HFFc6 (cell line): ENCODE data around the gene RGP1. TPM values are rescaled to one million over a fixed set of nuclear protein-coding genes. Genes with fewer than 3 reads are reported as not detected.

Experiments used
- DNase-seq: peaks from one replicate; pipeline ENCODE4 v3.0.0-alpha.2; 2018
- H3K27ac Mint-ChIP-seq: 2 replicates; pipeline ENCODE4 v1.8.0; 2020; ENCODE audit warnings: mild to moderate bottlenecking, mixed read lengths
- H3K27me3 Mint-ChIP-seq: 2 replicates; pipeline ENCODE4 v1.8.0; 2021; ENCODE audit warnings: mild to moderate bottlenecking, moderate library complexity, mixed read lengths; ENCODE audit not compliant: insufficient read depth
- H3K36me3 Mint-ChIP-seq: 2 replicates; pipeline ENCODE4 v1.8.0; 2021; ENCODE audit warnings: low read depth, mixed read lengths
- H3K4me1 Mint-ChIP-seq: 2 replicates; pipeline ENCODE4 v1.8.0; 2020; ENCODE audit warnings: low read depth, mixed read lengths
- H3K4me3 Mint-ChIP-seq: 2 replicates; pipeline ENCODE4 v1.8.0; 2020; ENCODE audit warnings: mild to moderate bottlenecking, moderate library complexity, mixed read lengths
- H3K9me3 Mint-ChIP-seq: 2 replicates; pipeline ENCODE4 v1.8.0; 2020; ENCODE audit warnings: mild to moderate bottlenecking, mixed read lengths
- total RNA-seq, 6 experiments: library from RNA; stranded (reverse); fragmentation: NEBNext Ultra II Directional; extraction: Animal tissue kit (Norgen Biotek cat#: 25700); gene quantifications; 2 replicates in 1 of 6; 3 replicates in 5 of 6; pipeline ENCODE4 v1.2.3, GENCODE V29; 2021
- TF ChIP-seq, protein P1 (sequence below): fragments of 200-600 bp; sonication (generic); IDR thresholded peaks from 2 replicates; pipeline ENCODE4 v1.5.0; 2021; ENCODE audit warnings: antibody characterized with exemption, mild to moderate bottlenecking

The RGP1 gene
- total RNA-seq, 6 experiments from 2014 or later = 27.6 to 35.1 (median 30.9) TPM

DNA sequence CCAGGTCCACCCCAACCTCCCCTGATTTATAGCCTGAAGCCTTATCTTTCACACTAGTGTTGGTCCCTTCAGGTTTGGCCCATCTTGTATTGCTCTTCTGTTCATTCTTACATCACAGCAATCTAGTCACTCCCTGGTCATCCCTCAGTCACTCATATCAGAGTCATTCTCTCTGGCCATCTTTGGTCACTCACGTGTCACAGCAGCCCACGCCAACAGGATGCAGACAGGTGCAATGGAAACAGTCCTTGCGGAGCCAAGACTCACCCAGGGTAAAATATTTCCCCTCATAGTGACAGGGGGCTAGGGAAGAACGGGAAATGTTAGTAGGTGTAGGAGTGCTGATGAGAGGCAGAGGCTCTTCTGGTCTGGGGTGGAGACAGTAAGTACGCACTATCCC lies 4.4 kb downstream of the RGP1 start:
- Mint-ChIP-seq H3K4me1 (peaks cover 28% of the 10 kb centered on the region), H3K27me3 (peaks cover 4% of the 10 kb centered on the region), H3K9me3 (no peaks in the 10 kb centered on the region), H3K36me3 (peaks cover 27% of the 10 kb centered on the region), H3K27ac (no peak overlapping the region), H3K4me3 (no peak overlapping the region)
- DNase-seq = no peak
- TF ChIP-seq, protein P1, sequence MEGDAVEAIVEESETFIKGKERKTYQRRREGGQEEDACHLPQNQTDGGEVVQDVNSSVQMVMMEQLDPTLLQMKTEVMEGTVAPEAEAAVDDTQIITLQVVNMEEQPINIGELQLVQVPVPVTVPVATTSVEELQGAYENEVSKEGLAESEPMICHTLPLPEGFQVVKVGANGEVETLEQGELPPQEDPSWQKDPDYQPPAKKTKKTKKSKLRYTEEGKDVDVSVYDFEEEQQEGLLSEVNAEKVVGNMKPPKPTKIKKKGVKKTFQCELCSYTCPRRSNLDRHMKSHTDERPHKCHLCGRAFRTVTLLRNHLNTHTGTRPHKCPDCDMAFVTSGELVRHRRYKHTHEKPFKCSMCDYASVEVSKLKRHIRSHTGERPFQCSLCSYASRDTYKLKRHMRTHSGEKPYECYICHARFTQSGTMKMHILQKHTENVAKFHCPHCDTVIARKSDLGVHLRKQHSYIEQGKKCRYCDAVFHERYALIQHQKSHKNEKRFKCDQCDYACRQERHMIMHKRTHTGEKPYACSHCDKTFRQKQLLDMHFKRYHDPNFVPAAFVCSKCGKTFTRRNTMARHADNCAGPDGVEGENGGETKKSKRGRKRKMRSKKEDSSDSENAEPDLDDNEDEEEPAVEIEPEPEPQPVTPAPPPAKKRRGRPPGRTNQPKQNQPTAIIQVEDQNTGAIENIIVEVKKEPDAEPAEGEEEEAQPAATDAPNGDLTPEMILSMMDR = no peak

DNA sequence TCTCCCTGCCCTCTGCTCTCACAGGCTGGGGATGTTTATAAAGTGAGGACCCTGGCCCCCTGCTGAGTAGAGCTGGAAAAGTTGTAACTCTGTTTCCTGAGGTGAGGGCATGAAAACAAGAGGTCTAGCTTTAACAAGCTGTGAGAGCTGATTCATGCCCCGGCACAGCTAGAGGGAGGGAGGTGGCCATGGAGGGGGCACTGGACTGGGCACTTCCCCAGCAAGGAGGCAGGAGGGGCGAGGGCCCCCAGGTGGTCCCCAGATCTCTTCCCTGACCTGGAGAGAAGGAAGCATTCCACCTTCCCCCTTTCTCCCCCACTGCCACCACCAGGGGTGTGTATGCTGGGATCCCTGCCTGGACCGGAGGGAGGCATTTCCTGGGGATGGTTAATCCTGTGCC lies 5.2 kb downstream of the RGP1 start, which contains the start of gene MSMP:
Gene MSMP (minus strand): TSS at position 13 of the 400 bp plus-strand sequence. CDS start 147 bp downstream, outside the sequence.
- Mint-ChIP-seq H3K4me3 (no peak within 1 kb of the TSS), H3K4me1 (peaks cover 28% of the 10 kb centered on the region), H3K27ac (no peak within 1 kb of the TSS), H3K9me3 (no peaks in the 10 kb centered on the region), H3K36me3 (peaks cover 27% of the 10 kb centered on the region), H3K27me3 (peaks cover 5% of the 10 kb centered on the region)
- TF ChIP-seq, protein P1 = no peak
- DNase-seq = no peak

DNA sequence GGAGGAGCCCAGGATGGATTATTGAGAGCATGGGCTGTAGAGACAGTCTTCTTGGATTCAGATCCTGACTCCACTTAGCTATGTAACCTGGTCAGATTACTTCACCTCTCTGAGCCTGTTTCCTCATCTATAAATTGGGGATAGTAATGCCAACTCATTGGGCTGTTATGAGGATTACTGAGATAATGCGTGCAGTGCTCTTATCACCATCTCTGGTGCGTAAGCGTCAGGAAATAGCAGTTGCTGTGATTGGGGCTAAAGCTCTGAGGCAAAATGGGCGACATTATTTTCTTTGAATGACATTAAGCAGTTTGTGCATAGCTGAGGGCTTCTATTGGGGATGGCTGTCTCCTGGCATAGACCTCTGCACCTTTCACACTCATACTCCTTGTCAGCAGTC lies 6.0 kb downstream of the RGP1 start:
- Mint-ChIP-seq H3K4me1 (peaks cover 23% of the 10 kb centered on the region), H3K36me3 (peaks cover 27% of the 10 kb centered on the region), H3K4me3 (no peak overlapping the region), H3K9me3 (no peaks in the 10 kb centered on the region), H3K27me3 (peaks cover 5% of the 10 kb centered on the region), H3K27ac (no peak overlapping the region)
- no peak for DNase-seq
- TF ChIP-seq, protein P1 = no peak

DNA sequence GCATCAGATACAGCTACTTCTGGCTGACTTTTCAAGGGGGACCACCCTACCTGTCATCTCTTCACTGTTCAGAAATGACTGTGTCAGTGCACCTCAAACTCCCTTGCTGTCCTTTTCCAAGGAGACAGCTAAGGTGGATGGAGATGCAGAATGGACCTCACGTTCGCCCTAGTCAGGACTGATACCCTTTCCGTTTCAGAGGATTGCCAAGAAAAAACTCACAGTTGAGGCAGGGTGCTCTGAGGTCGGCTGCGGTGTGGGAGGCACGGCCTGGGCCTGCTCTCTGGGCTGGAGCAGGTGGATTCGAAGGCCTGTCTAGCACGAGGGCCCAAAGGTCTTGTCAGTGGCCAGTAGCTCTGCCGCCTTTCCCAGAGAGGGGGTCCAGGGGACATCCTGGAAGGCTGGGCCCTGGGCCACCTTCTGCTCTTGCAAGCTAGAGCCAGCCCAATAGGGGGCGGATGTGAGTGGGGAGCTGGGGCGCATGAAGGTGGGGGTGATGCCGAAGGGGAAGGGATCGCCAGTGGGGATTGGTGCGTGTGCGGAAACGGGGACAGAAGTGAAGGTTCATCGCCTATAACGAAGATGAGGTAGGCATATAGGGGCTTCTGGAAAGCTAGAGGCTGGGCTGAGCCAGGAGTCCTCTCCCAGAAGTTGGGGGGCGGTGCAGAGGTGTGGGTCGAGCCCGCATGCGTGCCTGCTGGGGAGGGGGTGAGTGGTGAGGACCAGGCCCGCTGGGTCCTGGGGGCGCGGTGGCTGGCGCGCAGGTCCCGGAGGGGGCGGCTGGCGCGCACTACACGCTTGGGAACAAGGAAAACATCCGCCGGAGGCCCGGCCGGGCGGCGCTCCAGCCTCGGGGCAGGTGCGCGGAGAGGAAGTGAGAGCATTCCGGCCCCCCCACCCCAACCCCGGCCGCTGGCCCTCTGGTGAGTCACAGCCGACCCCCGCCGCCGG lies 7.5 kb downstream of the RGP1 start:
- Mint-ChIP-seq H3K4me3 (peak overlapping the region; percentile 87), H3K4me1 (peaks cover 25% of the 10 kb centered on the region), H3K27ac (peak overlapping the region; percentile 36; the same call in 1 of the 2 replicates), H3K36me3 (peaks cover 23% of the 10 kb centered on the region), H3K9me3 (no peaks in the 10 kb centered on the region), H3K27me3 (peaks cover 2% of the 10 kb centered on the region)
- peak; percentile 27 for DNase-seq
- TF ChIP-seq, protein P1 = peak; percentile 76

DNA sequence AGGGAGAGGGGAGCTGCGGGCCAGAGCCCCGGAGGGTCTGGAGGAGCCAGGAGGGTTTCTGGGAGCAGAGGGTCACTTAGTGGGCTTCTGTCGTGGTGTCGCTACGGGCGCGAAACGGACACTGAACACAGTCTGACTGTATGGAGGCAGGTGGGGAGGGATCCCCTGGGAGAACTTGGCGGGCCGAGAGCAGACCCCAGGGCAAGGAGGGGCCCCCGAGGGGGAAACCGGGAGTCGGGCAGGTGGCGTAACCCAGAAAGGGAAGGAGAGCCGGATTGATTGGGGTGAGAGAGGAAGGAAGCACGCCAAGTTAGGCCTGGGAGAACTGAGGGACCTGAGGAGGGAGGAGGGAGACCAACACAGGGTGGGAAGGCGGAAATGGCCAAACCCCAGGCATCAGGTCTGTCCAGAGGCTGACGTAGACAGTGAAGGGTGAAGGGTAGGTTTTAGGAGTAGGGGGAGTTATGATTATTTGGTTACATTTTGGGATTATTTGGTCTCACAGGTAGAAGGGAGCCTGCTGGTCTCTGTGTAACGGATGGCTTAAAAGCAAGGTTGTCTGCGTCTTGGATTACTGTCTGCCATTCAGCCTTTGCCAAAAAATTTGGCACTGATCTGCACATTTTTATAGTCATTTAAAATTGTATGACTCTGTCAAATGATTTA lies 8.3 kb downstream of the RGP1 start:
- no peak for DNase-seq
- Mint-ChIP-seq H3K4me3 (peak overlapping the region; percentile 72), H3K27me3 (peaks cover 6% of the 10 kb centered on the region), H3K9me3 (no peaks in the 10 kb centered on the region), H3K4me1 (peaks cover 25% of the 10 kb centered on the region), H3K36me3 (peaks cover 19% of the 10 kb centered on the region), H3K27ac (no peak overlapping the region; the same call in 1 of the 2 replicates)
- TF ChIP-seq, protein P1 = no peak
